ENCODE results near the gene EXOC6B. TPM values are rescaled to one million over a fixed set of nuclear protein-coding genes. Genes with fewer than 3 reads are reported as not detected.
A peak's percentile ranks its signal among the peaks of the same experiment; 100 is the strongest.

The EXOC6B gene
- polyA plus RNA-seq, 4 donors, result 6.9 to 12.6 (median 8.5) TPM

DNA sequence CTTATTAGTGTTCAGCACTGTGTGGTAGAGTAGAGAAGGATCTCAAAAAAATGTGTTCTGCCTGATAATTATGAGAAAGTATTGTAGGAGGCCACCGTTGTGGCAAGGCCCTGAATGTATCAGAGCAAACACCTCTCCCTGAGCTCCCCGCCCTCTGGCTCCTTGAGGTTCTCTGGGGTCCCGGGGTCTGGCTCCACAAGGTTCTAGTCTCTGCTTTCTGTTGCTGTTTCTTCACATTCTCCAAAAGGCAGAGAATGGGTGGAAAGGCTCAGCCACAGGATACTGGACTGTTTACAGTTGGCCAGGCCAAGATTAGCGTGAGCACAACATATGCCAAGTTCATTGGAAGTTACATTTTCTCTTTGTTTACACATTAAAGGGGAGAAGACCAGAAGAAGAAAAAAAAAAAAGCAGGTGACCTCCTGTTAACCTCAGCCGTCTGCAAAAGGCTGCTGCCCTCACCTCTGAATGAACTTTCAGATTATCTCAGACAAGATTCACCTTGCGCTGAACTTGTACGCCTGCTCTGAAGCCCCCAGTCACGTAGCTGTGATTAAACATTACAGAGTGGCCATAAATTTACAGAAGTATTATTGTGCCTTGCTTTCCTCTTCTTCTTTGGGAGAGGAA is 621.6 kb downstream of the EXOC6B start:
- H3K9me3 ChIP-seq (ENCODE audit: control insufficient read depth in 2 of 2, insufficient read depth in 1 of 2, low read depth in 1 of 2, low read length in 1 of 2), result no peaks in the 10 kb centered on the region
- peak; percentile 22 to 80 for DNase-seq
- no peak overlapping the region for H3K4me3 ChIP-seq (ENCODE audit: low read depth in 1 of 3, low read length in 3 of 3)
- WGBS, 3 donors, result 26 to 27% (median 27%) methylated on average over 8 of the region's 8 CpGs
- peaks cover 4 to 29% (median 16%) of the 10 kb centered on the region in 3 donors for H3K4me1 ChIP-seq (ENCODE audit: control insufficient read depth in 3 of 3, insufficient read depth in 2 of 3, low read depth in 1 of 3, low read length in 2 of 3)
- no peaks in the 10 kb centered on the region for H3K27me3 ChIP-seq (ENCODE audit: control insufficient read depth in 3 of 3, insufficient read depth in 3 of 3, low read length in 3 of 3)
- peak overlapping the region; percentile 32 to 60 (median 55) for H3K27ac ChIP-seq (ENCODE audit: low read depth in 1 of 3, low read length in 2 of 3)
- no peaks in the 10 kb centered on the region for H3K36me3 ChIP-seq (ENCODE audit: control insufficient read depth in 3 of 3, insufficient read depth in 2 of 3, low read depth in 1 of 3, low read length in 3 of 3)
- FAIRE-seq, result no peak

GRCh38 chr2:72198532-72199241 is 627.1 kb downstream of the EXOC6B start:
- FAIRE-seq, result no peak
- H3K4me1 ChIP-seq (ENCODE audit: control insufficient read depth in 3 of 3, insufficient read depth in 2 of 3, low read depth in 1 of 3, low read length in 2 of 3), result peaks cover 0 to 8% (median 2%) of the 10 kb centered on the region in 3 donors
- DNase-seq, result peak; percentile 37 to 62
- 50 to 58% (median 52%) methylated on average over 2 of the region's 2 CpGs for WGBS, 3 donors
- H3K27me3 ChIP-seq (ENCODE audit: control insufficient read depth in 3 of 3, insufficient read depth in 3 of 3, low read length in 3 of 3), result no peaks in the 10 kb centered on the region
- H3K27ac ChIP-seq (ENCODE audit: low read depth in 1 of 3, low read length in 2 of 3), result no peak overlapping the region
- H3K36me3 ChIP-seq (ENCODE audit: control insufficient read depth in 3 of 3, insufficient read depth in 2 of 3, low read depth in 1 of 3, low read length in 3 of 3), result no peaks in the 10 kb centered on the region
- H3K9me3 ChIP-seq (ENCODE audit: control insufficient read depth in 2 of 2, insufficient read depth in 1 of 2, low read depth in 1 of 2, low read length in 1 of 2), result no peaks in the 10 kb centered on the region
- no peak overlapping the region for H3K4me3 ChIP-seq (ENCODE audit: low read depth in 1 of 3, low read length in 3 of 3)

DNA sequence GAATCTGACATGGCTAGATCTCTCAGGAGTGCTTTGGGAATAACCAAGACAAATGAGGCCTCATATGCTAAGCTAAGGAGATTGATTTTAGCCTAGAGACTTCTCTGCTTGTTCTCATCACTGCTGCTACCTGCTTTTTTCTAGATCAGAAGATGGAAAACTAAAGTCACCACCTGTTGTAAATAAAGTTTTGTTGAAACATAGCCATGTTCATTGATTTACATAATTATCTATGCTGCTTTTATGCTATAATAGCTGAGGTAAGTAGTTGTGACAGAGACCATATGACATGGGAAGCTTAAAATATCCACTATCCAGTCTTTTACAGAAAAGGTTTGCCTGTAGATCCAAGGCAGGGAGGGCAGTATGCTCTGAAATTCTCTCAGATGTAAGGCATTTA is 632.1 kb downstream of the EXOC6B start:
- H3K27ac ChIP-seq (ENCODE audit: low read depth in 1 of 3, low read length in 2 of 3), result no peak overlapping the region
- no peaks in the 10 kb centered on the region for H3K9me3 ChIP-seq (ENCODE audit: control insufficient read depth in 2 of 2, insufficient read depth in 1 of 2, low read depth in 1 of 2, low read length in 1 of 2)
- H3K4me1 ChIP-seq (ENCODE audit: control insufficient read depth in 3 of 3, insufficient read depth in 2 of 3, low read depth in 1 of 3, low read length in 2 of 3), result peaks cover 0 to 2% (median 0%) of the 10 kb centered on the region in 3 donors
- H3K4me3 ChIP-seq (ENCODE audit: low read depth in 1 of 3, low read length in 3 of 3), result no peak overlapping the region
- DNase-seq (no peak), FAIRE-seq (no peak)
- H3K36me3 ChIP-seq (ENCODE audit: control insufficient read depth in 3 of 3, insufficient read depth in 2 of 3, low read depth in 1 of 3, low read length in 3 of 3), result no peaks in the 10 kb centered on the region
- no peaks in the 10 kb centered on the region for H3K27me3 ChIP-seq (ENCODE audit: control insufficient read depth in 3 of 3, insufficient read depth in 3 of 3, low read length in 3 of 3)

DNA sequence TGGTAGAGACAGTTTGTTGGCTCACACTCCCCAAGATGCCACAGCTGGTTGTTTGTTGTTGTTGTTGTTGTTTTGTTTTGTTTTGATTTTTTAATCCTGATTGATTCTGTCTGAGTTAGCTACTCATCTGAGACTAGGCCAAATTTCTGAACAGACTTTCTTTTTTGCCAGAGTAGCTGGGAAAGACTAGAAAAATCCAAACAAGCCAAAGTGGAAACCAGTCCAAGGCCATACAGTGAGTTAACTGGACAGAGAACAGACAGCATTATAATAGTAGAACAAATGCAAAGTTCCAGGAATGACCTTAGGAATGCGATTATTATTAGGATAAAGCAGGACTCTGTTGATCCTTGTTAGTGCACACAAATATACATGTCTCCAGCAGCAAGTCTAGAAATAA is 634.4 kb downstream of the EXOC6B start:
- no peak for DNase-seq
- Histone ChIP-seq H3K4me3 (ENCODE audit: low read depth in 1 of 3, low read length in 3 of 3) (no peak overlapping the region), H3K27ac (ENCODE audit: low read depth in 1 of 3, low read length in 2 of 3) (no peak overlapping the region), H3K4me1 (ENCODE audit: control insufficient read depth in 3 of 3, insufficient read depth in 2 of 3, low read depth in 1 of 3, low read length in 2 of 3) (peaks cover 0 to 2% (median 0%) of the 10 kb centered on the region in 3 donors), H3K36me3 (ENCODE audit: control insufficient read depth in 3 of 3, insufficient read depth in 2 of 3, low read depth in 1 of 3, low read length in 3 of 3) (peaks cover 0 to 4% (median 0%) of the 10 kb centered on the region in 3 donors), H3K27me3 (ENCODE audit: control insufficient read depth in 3 of 3, insufficient read depth in 3 of 3, low read length in 3 of 3) (no peaks in the 10 kb centered on the region), H3K9me3 (ENCODE audit: control insufficient read depth in 2 of 2, insufficient read depth in 1 of 2, low read depth in 1 of 2, low read length in 1 of 2) (peaks cover 0 to 11% of the 10 kb centered on the region in 2 donors)
- 59 to 94% (median 87%) methylated on average over 1 of the region's 1 CpG for WGBS, 3 donors
- no peak for FAIRE-seq

DNA sequence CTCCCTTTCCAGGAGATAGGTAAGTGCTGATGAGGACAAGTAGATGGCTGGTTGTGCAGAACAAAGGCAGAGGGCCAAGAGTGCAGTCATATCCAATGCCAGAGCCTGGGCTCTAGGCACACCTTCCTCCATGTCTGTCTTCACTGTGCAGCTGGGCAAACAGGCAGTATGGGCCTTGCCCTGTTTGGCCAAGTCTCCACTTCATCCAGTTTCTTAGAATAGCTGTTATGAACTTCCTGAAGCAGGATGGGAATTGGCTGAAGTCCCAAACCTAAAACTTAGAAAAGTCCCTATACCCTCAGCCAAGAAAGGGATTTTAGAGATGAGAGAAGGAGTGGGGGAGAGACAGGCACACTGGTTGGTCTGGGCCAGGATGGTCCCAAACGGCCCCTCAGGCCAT is 640.6 kb downstream of the EXOC6B start:
- no peak for FAIRE-seq

GRCh38 chr2:72183466-72183865 is 642.4 kb downstream of the EXOC6B start:
- peak overlapping the region in 2 of 3 donors; percentile 52 to 79 for H3K27ac ChIP-seq (ENCODE audit: low read depth in 1 of 3, low read length in 2 of 3)
- no peak for FAIRE-seq
- no peak overlapping the region for H3K4me3 ChIP-seq (ENCODE audit: low read depth in 1 of 3, low read length in 3 of 3)
- peaks cover 0 to 5% (median 0%) of the 10 kb centered on the region in 3 donors for H3K4me1 ChIP-seq (ENCODE audit: control insufficient read depth in 3 of 3, insufficient read depth in 2 of 3, low read depth in 1 of 3, low read length in 2 of 3)
- no peak for DNase-seq
- H3K9me3 ChIP-seq (ENCODE audit: control insufficient read depth in 2 of 2, insufficient read depth in 1 of 2, low read depth in 1 of 2, low read length in 1 of 2), result peaks cover 0 to 11% of the 10 kb centered on the region in 2 donors
- peaks cover 2 to 8% (median 6%) of the 10 kb centered on the region in 3 donors for H3K36me3 ChIP-seq (ENCODE audit: control insufficient read depth in 3 of 3, insufficient read depth in 2 of 3, low read depth in 1 of 3, low read length in 3 of 3)
- 89 to 97% (median 92%) methylated on average over 2 of the region's 2 CpGs for WGBS, 3 donors
- H3K27me3 ChIP-seq (ENCODE audit: control insufficient read depth in 3 of 3, insufficient read depth in 3 of 3, low read length in 3 of 3), result no peaks in the 10 kb centered on the region

More for the DNA sequence above, 640.6 kb downstream of the EXOC6B start:
- H3K4me3 ChIP-seq (ENCODE audit: low read depth in 1 of 3, low read length in 3 of 3), result no peak overlapping the region
- peaks cover 0 to 4% (median 2%) of the 10 kb centered on the region in 3 donors for H3K36me3 ChIP-seq (ENCODE audit: control insufficient read depth in 3 of 3, insufficient read depth in 2 of 3, low read depth in 1 of 3, low read length in 3 of 3)
- no peak overlapping the region for H3K27ac ChIP-seq (ENCODE audit: low read depth in 1 of 3, low read length in 2 of 3)
- H3K9me3 ChIP-seq (ENCODE audit: control insufficient read depth in 2 of 2, insufficient read depth in 1 of 2, low read depth in 1 of 2, low read length in 1 of 2), result peaks cover 0 to 11% of the 10 kb centered on the region in 2 donors
- 56 to 80% (median 79%) methylated on average over 1 of the region's 1 CpG for WGBS, 3 donors
- no peaks in the 10 kb centered on the region for H3K27me3 ChIP-seq (ENCODE audit: control insufficient read depth in 3 of 3, insufficient read depth in 3 of 3, low read length in 3 of 3)
- no peak for DNase-seq
- H3K4me1 ChIP-seq (ENCODE audit: control insufficient read depth in 3 of 3, insufficient read depth in 2 of 3, low read depth in 1 of 3, low read length in 2 of 3), result peaks cover 0 to 5% (median 0%) of the 10 kb centered on the region in 3 donors

- H3K27ac ChIP-seq (ENCODE audit: low read depth in 1 of 3, low read length in 2 of 3), result peak overlapping the region in 2 of 3 donors; percentile 52 to 79
- DNase-seq (peak; percentile 31 to 85), FAIRE-seq (no peak)
Measured at GRCh38 chr2:72183016-72183415, 642.8 kb downstream of the EXOC6B start.

GRCh38 chr2:72182547-72182946 is 643.3 kb downstream of the EXOC6B start:
- Histone ChIP-seq H3K9me3 (ENCODE audit: control insufficient read depth in 2 of 2, insufficient read depth in 1 of 2, low read depth in 1 of 2, low read length in 1 of 2) (peaks cover 0 to 3% of the 10 kb centered on the region in 2 donors), H3K36me3 (ENCODE audit: control insufficient read depth in 3 of 3, insufficient read depth in 2 of 3, low read depth in 1 of 3, low read length in 3 of 3) (peaks cover 2 to 11% (median 9%) of the 10 kb centered on the region in 3 donors), H3K27ac (ENCODE audit: low read depth in 1 of 3, low read length in 2 of 3) (peak overlapping the region in 2 of 3 donors; percentile 13 to 79), H3K27me3 (ENCODE audit: control insufficient read depth in 3 of 3, insufficient read depth in 3 of 3, low read length in 3 of 3) (no peaks in the 10 kb centered on the region), H3K4me1 (ENCODE audit: control insufficient read depth in 3 of 3, insufficient read depth in 2 of 3, low read depth in 1 of 3, low read length in 2 of 3) (peaks cover 0 to 5% (median 0%) of the 10 kb centered on the region in 3 donors), H3K4me3 (ENCODE audit: low read depth in 1 of 3, low read length in 3 of 3) (no peak overlapping the region)
- WGBS, 3 donors, result 29 to 65% (median 46%) methylated on average over 4 of the region's 4 CpGs
- DNase-seq (peak in 1 of 2 donors; percentile 91), FAIRE-seq (no peak)

More at GRCh38 chr2:72183016-72183415, 642.8 kb downstream of the EXOC6B start:
- Histone ChIP-seq H3K36me3 (ENCODE audit: control insufficient read depth in 3 of 3, insufficient read depth in 2 of 3, low read depth in 1 of 3, low read length in 3 of 3) (peaks cover 2 to 9% (median 7%) of the 10 kb centered on the region in 3 donors), H3K27me3 (ENCODE audit: control insufficient read depth in 3 of 3, insufficient read depth in 3 of 3, low read length in 3 of 3) (no peaks in the 10 kb centered on the region), H3K9me3 (ENCODE audit: control insufficient read depth in 2 of 2, insufficient read depth in 1 of 2, low read depth in 1 of 2, low read length in 1 of 2) (peaks cover 0 to 7% of the 10 kb centered on the region in 2 donors), H3K4me1 (ENCODE audit: control insufficient read depth in 3 of 3, insufficient read depth in 2 of 3, low read depth in 1 of 3, low read length in 2 of 3) (peaks cover 0 to 5% (median 0%) of the 10 kb centered on the region in 3 donors), H3K4me3 (ENCODE audit: low read depth in 1 of 3, low read length in 3 of 3) (no peak overlapping the region)
